IPS-11a (cell line): Measurements from ENCODE around the gene FUBP3.
"Not testable (repeated sequence)": the region's sequence is repeated elsewhere in the genome, so short reads cannot be mapped to it uniquely, and the experiment has no call there.

Experiments used
- H3K4me3 ChIP-seq: one replicate; pipeline ENCODE4 v1.5.1; 2013; ENCODE audit warnings: low read depth, low read length, control low read depth

The FUBP3 gene

GRCh38 chr9:130555968-130556367, 23.4 kb upstream of the FUBP3 start:
- H3K4me3 ChIP-seq, result no peak overlapping the region

- H3K4me3 ChIP-seq, result no peak overlapping the region
Observed at GRCh38 chr9:130556396-130557076, 22.8 kb upstream of the FUBP3 start.

GRCh38 chr9:130557077-130557468, 22.3 kb upstream of the FUBP3 start:
- H3K4me3 ChIP-seq, result no peak overlapping the region

GRCh38 chr9:130561056-130561455, 18.3 kb upstream of the FUBP3 start:
- H3K4me3 ChIP-seq, result no peak overlapping the region

- not testable (repeated sequence) for H3K4me3 ChIP-seq
Observed at GRCh38 chr9:130562525-130562924, 16.9 kb upstream of the FUBP3 start.

GRCh38 chr9:130563797-130564196, 15.6 kb upstream of the FUBP3 start:
- no peak overlapping the region for H3K4me3 ChIP-seq

- H3K4me3 ChIP-seq, result no peak overlapping the region
Observed at GRCh38 chr9:130565792-130566191, 13.6 kb upstream of the FUBP3 start.

- no peak overlapping the region for H3K4me3 ChIP-seq
Observed at GRCh38 chr9:130570208-130570607, 9.2 kb upstream of the FUBP3 start.

GRCh38 chr9:130575514-130575913, 3.9 kb upstream of the FUBP3 start:
- no peak overlapping the region for H3K4me3 ChIP-seq

- no peak overlapping the region for H3K4me3 ChIP-seq
Observed at GRCh38 chr9:130576176-130576575, 3.2 kb upstream of the FUBP3 start.

GRCh38 chr9:130579738-130580463, 524 bp downstream of the FUBP3 start:
- H3K4me3 ChIP-seq, result peak overlapping the region; percentile 93

- no peak overlapping the region for H3K4me3 ChIP-seq
Observed at GRCh38 chr9:130581766-130582165, 2.4 kb downstream of the FUBP3 start.

- no peak overlapping the region for H3K4me3 ChIP-seq
Observed at GRCh38 chr9:130583271-130583670, 3.9 kb downstream of the FUBP3 start.

- no peak overlapping the region for H3K4me3 ChIP-seq
Observed at GRCh38 chr9:130587921-130588320, 8.5 kb downstream of the FUBP3 start.

GRCh38 chr9:130588416-130588815, 9.0 kb downstream of the FUBP3 start:
- no peak overlapping the region for H3K4me3 ChIP-seq

- H3K4me3 ChIP-seq, result no peak overlapping the region
Observed at GRCh38 chr9:130589754-130590153, 10.4 kb downstream of the FUBP3 start.

- H3K4me3 ChIP-seq, result no peak overlapping the region
Observed at GRCh38 chr9:130590305-130590704, 10.9 kb downstream of the FUBP3 start.

GRCh38 chr9:130593020-130593419, 13.6 kb downstream of the FUBP3 start:
- H3K4me3 ChIP-seq, result no peak overlapping the region

GRCh38 chr9:130597228-130597627, 17.9 kb downstream of the FUBP3 start:
- no peak overlapping the region for H3K4me3 ChIP-seq

GRCh38 chr9:130598188-130598587, 18.8 kb downstream of the FUBP3 start:
- no peak overlapping the region for H3K4me3 ChIP-seq

- H3K4me3 ChIP-seq, result no peak overlapping the region
Observed at GRCh38 chr9:130599625-130600024, 20.2 kb downstream of the FUBP3 start.

- H3K4me3 ChIP-seq, result no peak overlapping the region
Observed at GRCh38 chr9:130601100-130601499, 21.7 kb downstream of the FUBP3 start.

- no peak overlapping the region for H3K4me3 ChIP-seq
Observed at GRCh38 chr9:130604295-130604694, 24.9 kb downstream of the FUBP3 start.
